Left renal cortex interstitium (tissue), 4 donors: Measurements from ENCODE around the gene TMEM131L. TPM values are rescaled to one million over a fixed set of nuclear protein-coding genes. Genes with fewer than 3 reads are reported as not detected.
"Not testable (repeated sequence)": the region's sequence is repeated elsewhere in the genome, so short reads cannot be mapped to it uniquely, and the experiment has no call there.

Experiments used
- DNase-seq, 4 donors: peaks; one replicate each; pipeline ENCODE4 v3.0.0-alpha.2; 2013; ENCODE audit warnings: low read depth in 4 of 4, low spot score in 2 of 4, missing footprints in 1 of 4
- polyA plus RNA-seq, 4 donors: library from polyadenylated mRNA; unstranded; fragments of 120-200 nt; gene quantifications; one replicate each; pipeline ENCODE4 v1.2.1, GENCODE V29; 2013; ENCODE audit not compliant: insufficient read length in 4 of 4

TMEM131L gene
- polyA plus RNA-seq, 4 donors: 22.6 to 32.0 (median 27.5) TPM

- no peak for DNase-seq
Measured at GRCh38 chr4:153440475-153440874, 25.7 kb upstream of the TMEM131L start.

- no peak for DNase-seq
Measured at GRCh38 chr4:153447175-153447905, 18.8 kb upstream of the TMEM131L start.

- peak in 1 of 4 donors; percentile 68 for DNase-seq
Measured at GRCh38 chr4:153448003-153448731, 18.0 kb upstream of the TMEM131L start.

- DNase-seq: no peak
Measured at GRCh38 chr4:153449338-153449737, 16.8 kb upstream of the TMEM131L start.

- DNase-seq: no peak
Measured at GRCh38 chr4:153450544-153450917, 15.6 kb upstream of the TMEM131L start.

GRCh38 chr4:153451145-153451544 is 15.0 kb upstream of the TMEM131L start:
- DNase-seq: not testable (repeated sequence)

GRCh38 chr4:153451911-153452657 is 14.1 kb upstream of the TMEM131L start:
- no peak for DNase-seq

- DNase-seq: no peak
Measured at GRCh38 chr4:153452658-153453378, 13.3 kb upstream of the TMEM131L start.

- no peak for DNase-seq
Measured at GRCh38 chr4:153453402-153453801, 12.8 kb upstream of the TMEM131L start.

- DNase-seq: no peak
Measured at GRCh38 chr4:153458969-153459368, 7.2 kb upstream of the TMEM131L start.

- DNase-seq: not testable (repeated sequence)
Measured at GRCh38 chr4:153461549-153461948, 4.6 kb upstream of the TMEM131L start.

- no peak for DNase-seq
Measured at GRCh38 chr4:153464068-153464467, 2.1 kb upstream of the TMEM131L start.

- no peak for DNase-seq
Measured at GRCh38 chr4:153465140-153465539, 1.0 kb upstream of the TMEM131L start.

- peak in 1 of 4 donors; percentile 55 for DNase-seq
Measured at GRCh38 chr4:153465615-153466080, 512 bp upstream of the TMEM131L start.

GRCh38 chr4:153466949-153467896 is 1.1 kb downstream of the TMEM131L start:
- no peak for DNase-seq

GRCh38 chr4:153467897-153468262 is 1.7 kb downstream of the TMEM131L start:
- no peak for DNase-seq

GRCh38 chr4:153468587-153468986 is 2.4 kb downstream of the TMEM131L start:
- DNase-seq: no peak

GRCh38 chr4:153469031-153469430 is 2.9 kb downstream of the TMEM131L start:
- no peak for DNase-seq

- DNase-seq: not testable (repeated sequence)
Measured at GRCh38 chr4:153471071-153471697, 5.0 kb downstream of the TMEM131L start.
